ENCODE measurements around the gene DYRK2. TPM values are rescaled to one million over a fixed set of nuclear protein-coding genes. Genes with fewer than 3 reads are reported as not detected.

The DYRK2 gene
- total and polyA plus RNA-seq, 10 of the 15 experiments (the other 5 are each of a cell fraction or from before 2014, with no cell fraction given), result 3.1 to 35.9 (median 12.2) TPM

DNA sequence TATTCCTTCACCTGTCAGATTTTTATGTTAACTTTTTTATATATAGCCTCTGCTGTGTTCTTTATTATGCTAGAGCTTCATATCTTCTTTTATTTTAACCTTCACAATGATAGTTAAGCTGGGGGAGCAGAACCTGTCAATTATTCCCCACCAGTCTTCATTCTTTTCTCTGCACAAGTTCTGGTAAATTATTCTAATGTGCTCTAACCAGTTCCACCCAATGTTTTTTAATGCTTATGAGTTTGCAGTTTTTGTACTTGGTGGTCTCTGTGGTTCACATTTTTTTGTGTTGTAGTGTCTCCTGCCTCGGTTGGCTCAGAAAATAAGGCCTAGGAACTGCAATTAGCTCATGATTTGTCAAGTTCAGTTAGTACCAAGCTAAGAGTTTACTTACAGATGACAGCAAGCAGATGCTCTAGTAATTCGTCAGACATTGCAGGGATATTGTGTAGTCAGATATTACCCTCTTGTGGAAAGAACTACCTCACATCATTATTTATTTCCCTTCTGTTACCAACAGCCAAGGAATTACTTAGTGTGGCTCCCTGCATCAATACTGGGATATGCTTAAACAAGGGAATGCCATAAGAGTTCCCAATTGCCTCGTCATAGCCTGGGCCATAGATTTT lies 14.5 kb downstream of the DYRK2 start:
- Histone ChIP-seq H3K4me1 (ENCODE audit: control insufficient read depth, insufficient read depth, low read length) (no peaks in the 10 kb centered on the region), H3K79me2 (ENCODE audit: control insufficient read depth, insufficient read depth, low read length) (peaks cover 15% of the 10 kb centered on the region), H3K9me3 (replicated peaks; ENCODE audit: control insufficient read depth, insufficient read depth, low read length) (no peaks in the 10 kb centered on the region), H3K36me3 (ENCODE audit: control insufficient read depth in 2 of 2, insufficient read depth in 2 of 2, low read length in 1 of 2) (0 out of 4 replicates have a peak, but pooled peaks cover 0 to 3% of the 10 kb centered on the region in 2 experiments), H3K27ac (ENCODE audit: control insufficient read depth, insufficient read depth) (no peak overlapping the region), H3K4me2 (ENCODE audit: control insufficient read depth, insufficient read depth) (no peak overlapping the region), H4K20me1 (ENCODE audit: control insufficient read depth, insufficient read depth) (no peaks in the 10 kb centered on the region), H3K27me3 (replicated peaks in 1 of 2; ENCODE audit: control insufficient read depth in 2 of 2, insufficient read depth in 2 of 2, low read length in 1 of 2) (no peaks in the 10 kb centered on the region), H3K9ac (ENCODE audit: control insufficient read depth, insufficient read depth, low read length) (no peak overlapping the region), H3K4me3 (no peak overlapping the region), H2AFZ (ENCODE audit: control insufficient read depth, low read depth, low read length) (no peak overlapping the region)
- POLR2A ChIA-PET, result no interaction called here
- intact Hi-C loops (cut with micrococcal nuclease; ENCODE audit: unreplicated experiment) (no loop called here), in situ Hi-C loops (cut with MboI) (no loop called here)
- no TSS peak for BruUV-seq (replicated peaks)
- no peak for TF ChIP-seq CREB1 (IDR thresholded peaks at IDR 0.05; ENCODE audit: low read depth)
- TF ChIP-seq STAT3 (IDR thresholded peaks at IDR 0.05; ENCODE audit: low read depth, low read length), result no peak
- no peak for TF ChIP-seq RELA (IDR thresholded peaks at IDR 0.05; ENCODE audit: borderline replicate concordance, partially characterized antibody)
- TF ChIP-seq CREM (IDR thresholded peaks at IDR 0.05; ENCODE audit: low read depth), result no peak
- no peak for TF ChIP-seq ZNF384 (IDR thresholded peaks at IDR 0.05; ENCODE audit: borderline replicate concordance, low read depth, low read length)
- TF ChIP-seq EED (IDR thresholded peaks at IDR 0.05; ENCODE audit: low read depth), result no peak
- TF ChIP-seq TARDBP (IDR thresholded peaks at IDR 0.05; ENCODE audit: borderline replicate concordance), result no peak
- no peak for TF ChIP-seq PAX5 (IDR thresholded peaks at IDR 0.05; ENCODE audit: borderline replicate concordance, low read depth, low read length)
- TF ChIP-seq RELB (IDR thresholded peaks at IDR 0.05; ENCODE audit: low read depth), result no peak
- TF ChIP-seq TBL1XR1 (IDR thresholded peaks at IDR 0.05; ENCODE audit: low read depth, low read length), result no peak
- TF ChIP-seq MEF2B (IDR thresholded peaks at IDR 0.05; ENCODE audit: partially characterized antibody, poor library complexity, severe bottlenecking), result no peak
- no peak for TF ChIP-seq STAT1 (conservative IDR thresholded peaks at IDR 0.05)
- TF ChIP-seq MLLT1 (IDR thresholded peaks at IDR 0.05), result no peak
- no peak for TF ChIP-seq IKZF2 (IDR thresholded peaks at IDR 0.05)
- TF ChIP-seq, protein P1, sequence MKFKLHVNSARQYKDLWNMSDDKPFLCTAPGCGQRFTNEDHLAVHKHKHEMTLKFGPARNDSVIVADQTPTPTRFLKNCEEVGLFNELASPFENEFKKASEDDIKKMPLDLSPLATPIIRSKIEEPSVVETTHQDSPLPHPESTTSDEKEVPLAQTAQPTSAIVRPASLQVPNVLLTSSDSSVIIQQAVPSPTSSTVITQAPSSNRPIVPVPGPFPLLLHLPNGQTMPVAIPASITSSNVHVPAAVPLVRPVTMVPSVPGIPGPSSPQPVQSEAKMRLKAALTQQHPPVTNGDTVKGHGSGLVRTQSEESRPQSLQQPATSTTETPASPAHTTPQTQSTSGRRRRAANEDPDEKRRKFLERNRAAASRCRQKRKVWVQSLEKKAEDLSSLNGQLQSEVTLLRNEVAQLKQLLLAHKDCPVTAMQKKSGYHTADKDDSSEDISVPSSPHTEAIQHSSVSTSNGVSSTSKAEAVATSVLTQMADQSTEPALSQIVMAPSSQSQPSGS (IDR thresholded peaks at IDR 0.05; ENCODE audit: low read length), result no peak
- TF ChIP-seq GABPA (IDR thresholded peaks at IDR 0.05; ENCODE audit: low read depth), result no peak
- no peak for TF ChIP-seq RB1 (IDR thresholded peaks at IDR 0.05; ENCODE audit: borderline replicate concordance)
- TF ChIP-seq, protein P2, sequence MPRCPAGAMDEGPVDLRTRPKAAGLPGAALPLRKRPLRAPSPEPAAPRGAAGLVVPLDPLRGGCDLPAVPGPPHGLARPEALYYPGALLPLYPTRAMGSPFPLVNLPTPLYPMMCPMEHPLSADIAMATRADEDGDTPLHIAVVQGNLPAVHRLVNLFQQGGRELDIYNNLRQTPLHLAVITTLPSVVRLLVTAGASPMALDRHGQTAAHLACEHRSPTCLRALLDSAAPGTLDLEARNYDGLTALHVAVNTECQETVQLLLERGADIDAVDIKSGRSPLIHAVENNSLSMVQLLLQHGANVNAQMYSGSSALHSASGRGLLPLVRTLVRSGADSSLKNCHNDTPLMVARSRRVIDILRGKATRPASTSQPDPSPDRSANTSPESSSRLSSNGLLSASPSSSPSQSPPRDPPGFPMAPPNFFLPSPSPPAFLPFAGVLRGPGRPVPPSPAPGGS (IDR thresholded peaks at IDR 0.05; ENCODE audit: borderline replicate concordance, insufficient read depth, low read depth, low read length, poor library complexity, severe bottlenecking), result no peak
- SMC1A ChIA-PET (ENCODE audit: uncharacterized antibody, unreplicated experiment), result interaction anchor here (0.7 kb wide), 1 partner anchor 13 kb away, joined by 3 read pairs; no protein-coding TSS in a partner anchor
- WGBS (ENCODE audit: insufficient coverage, insufficient replicate concordance, low lambda C conversion rate, missing lambda C conversion rate), result 76% methylated on average over 3 of the region's 3 CpGs
- RAD21 ChIA-PET (ENCODE audit: unreplicated experiment), result interaction anchor here (1.2 kb wide), 1 partner anchor 11 kb away, joined by 3 read pairs; no protein-coding TSS in a partner anchor
- FAIRE-seq, result no peak
- no peak for ATAC-seq
- CTCF ChIA-PET, result interaction anchor here (0.7 kb wide), 1 partner anchor 36 kb away, joined by 3 read pairs; no protein-coding TSS in a partner anchor
- no peak for DNase-seq (ENCODE audit: low read depth, low spot score)
